Measurements from ENCODE around the gene CEP131.

Gene CEP131

GRCh38 chr17:81153340-81153803 lies 69.4 kb downstream of the CEP131 start:
- Histone ChIP-seq H3K4me1 (ENCODE audit: low read length) (no peaks in the 10 kb centered on the region), H3K9me2 (replicated peaks; ENCODE audit: insufficient read depth, low read length) (no peaks in the 10 kb centered on the region), H3K4me2 (ENCODE audit: low read depth, low read length) (no peak overlapping the region), H3K79me2 (ENCODE audit: low read length) (no peaks in the 10 kb centered on the region), H3K9me3 (replicated peaks; ENCODE audit: insufficient read depth, low read length) (no peaks in the 10 kb centered on the region), H3K4me3 (ENCODE audit: low read length) (no peak overlapping the region), H3K27me3 (replicated peaks; ENCODE audit: insufficient read depth, low read length) (peaks cover 94% of the 10 kb centered on the region), H3F3A (ENCODE audit: insufficient read depth, low read length) (peaks cover 4% of the 10 kb centered on the region; the same call in 1 of the 2 replicates), H4K20me1 (ENCODE audit: insufficient read depth, low read length) (no peaks in the 10 kb centered on the region), H3K36me3 (replicated peaks; ENCODE audit: insufficient read depth, low read length) (no peaks in the 10 kb centered on the region), H2AFZ (ENCODE audit: low read length) (no peak overlapping the region), H3K27ac (ENCODE audit: low read length) (no peak overlapping the region), H3K9ac (ENCODE audit: low read length) (no peak overlapping the region)
- no peak for TF ChIP-seq EZH2 (optimal IDR thresholded peaks at IDR 0.05; ENCODE audit: low read depth, low read length)
- TF ChIP-seq, protein P1, sequence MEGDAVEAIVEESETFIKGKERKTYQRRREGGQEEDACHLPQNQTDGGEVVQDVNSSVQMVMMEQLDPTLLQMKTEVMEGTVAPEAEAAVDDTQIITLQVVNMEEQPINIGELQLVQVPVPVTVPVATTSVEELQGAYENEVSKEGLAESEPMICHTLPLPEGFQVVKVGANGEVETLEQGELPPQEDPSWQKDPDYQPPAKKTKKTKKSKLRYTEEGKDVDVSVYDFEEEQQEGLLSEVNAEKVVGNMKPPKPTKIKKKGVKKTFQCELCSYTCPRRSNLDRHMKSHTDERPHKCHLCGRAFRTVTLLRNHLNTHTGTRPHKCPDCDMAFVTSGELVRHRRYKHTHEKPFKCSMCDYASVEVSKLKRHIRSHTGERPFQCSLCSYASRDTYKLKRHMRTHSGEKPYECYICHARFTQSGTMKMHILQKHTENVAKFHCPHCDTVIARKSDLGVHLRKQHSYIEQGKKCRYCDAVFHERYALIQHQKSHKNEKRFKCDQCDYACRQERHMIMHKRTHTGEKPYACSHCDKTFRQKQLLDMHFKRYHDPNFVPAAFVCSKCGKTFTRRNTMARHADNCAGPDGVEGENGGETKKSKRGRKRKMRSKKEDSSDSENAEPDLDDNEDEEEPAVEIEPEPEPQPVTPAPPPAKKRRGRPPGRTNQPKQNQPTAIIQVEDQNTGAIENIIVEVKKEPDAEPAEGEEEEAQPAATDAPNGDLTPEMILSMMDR (IDR thresholded peaks at IDR 0.05; ENCODE audit: low read length) = no peak
- no peak for TF ChIP-seq EZH2phosphoT487 (IDR thresholded peaks at IDR 0.05; ENCODE audit: low read length)
- peak; percentile 31 for DNase-seq

DNA sequence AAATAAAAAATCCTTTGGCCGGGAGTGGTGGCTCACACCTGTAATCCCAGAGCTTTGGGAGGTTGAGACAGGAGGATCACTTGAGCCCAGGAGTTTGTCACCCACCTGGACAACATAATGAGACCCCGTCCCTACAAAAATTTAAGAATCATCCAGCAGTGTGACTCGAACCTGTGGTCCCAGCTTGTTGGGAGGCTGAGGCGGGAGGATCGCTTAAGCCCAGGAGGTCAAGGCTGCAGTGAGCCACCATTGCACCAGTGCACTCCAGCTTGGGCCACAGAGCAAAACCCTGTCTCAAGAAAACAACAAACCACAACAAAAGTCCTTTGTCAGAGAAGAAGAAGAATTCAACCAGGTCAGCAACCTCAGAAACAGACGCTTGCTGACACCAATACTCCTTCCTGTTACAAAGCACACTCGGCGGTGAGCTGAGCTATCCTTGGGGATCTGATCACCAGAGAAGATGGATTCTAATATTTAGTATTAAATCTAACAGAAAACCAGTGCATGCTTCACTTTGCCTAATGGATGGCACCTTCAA lies 70.4 kb downstream of the CEP131 start:
- no peaks in the 10 kb centered on the region for H3K9me3 ChIP-seq (replicated peaks; ENCODE audit: insufficient read depth, low read length)
- no peak overlapping the region; the same call in 1 of the 2 replicates for H3K27ac ChIP-seq (ENCODE audit: low read length)
- no peak overlapping the region for H2AFZ ChIP-seq (ENCODE audit: low read length)
- H3F3A ChIP-seq (ENCODE audit: insufficient read depth, low read length) = peaks cover 4% of the 10 kb centered on the region; the same call in 1 of the 2 replicates
- peaks cover 94% of the 10 kb centered on the region for H3K27me3 ChIP-seq (replicated peaks; ENCODE audit: insufficient read depth, low read length)
- TF ChIP-seq, protein P1 (IDR thresholded peaks at IDR 0.05; ENCODE audit: low read length) = no peak
- TF ChIP-seq EZH2 (optimal IDR thresholded peaks at IDR 0.05; ENCODE audit: low read depth, low read length) (no peak), EZH2phosphoT487 (IDR thresholded peaks at IDR 0.05; ENCODE audit: low read length) (no peak)
- no peaks in the 10 kb centered on the region for H3K9me2 ChIP-seq (replicated peaks; ENCODE audit: insufficient read depth, low read length)
- H3K4me2 ChIP-seq (ENCODE audit: low read depth, low read length) = peak overlapping the region; percentile 24; the same call in 1 of the 2 replicates
- DNase-seq = peak; percentile 70
- H3K9ac ChIP-seq (ENCODE audit: low read length) = no peak overlapping the region
- no peaks in the 10 kb centered on the region for H3K36me3 ChIP-seq (replicated peaks; ENCODE audit: insufficient read depth, low read length)
- no peaks in the 10 kb centered on the region for H3K4me1 ChIP-seq (ENCODE audit: low read length)
- H4K20me1 ChIP-seq (ENCODE audit: insufficient read depth, low read length) = no peaks in the 10 kb centered on the region
- no peak overlapping the region for H3K4me3 ChIP-seq (ENCODE audit: low read length)
- no peaks in the 10 kb centered on the region for H3K79me2 ChIP-seq (ENCODE audit: low read length)

- no peak for DNase-seq
- H2AFZ ChIP-seq (ENCODE audit: low read length) = no peak overlapping the region
- H3K27me3 ChIP-seq (replicated peaks; ENCODE audit: insufficient read depth, low read length) = peaks cover 93% of the 10 kb centered on the region
- H3K27ac ChIP-seq (ENCODE audit: low read length) = no peak overlapping the region
- H3K4me3 ChIP-seq (ENCODE audit: low read length) = no peak overlapping the region
- H3F3A ChIP-seq (ENCODE audit: insufficient read depth, low read length) = peaks cover 4% of the 10 kb centered on the region; the same call in 1 of the 2 replicates
- no peaks in the 10 kb centered on the region for H3K9me2 ChIP-seq (replicated peaks; ENCODE audit: insufficient read depth, low read length)
- H4K20me1 ChIP-seq (ENCODE audit: insufficient read depth, low read length) = no peaks in the 10 kb centered on the region
- H3K79me2 ChIP-seq (ENCODE audit: low read length) = no peaks in the 10 kb centered on the region
- H3K9ac ChIP-seq (ENCODE audit: low read length) = no peak overlapping the region
- H3K4me2 ChIP-seq (ENCODE audit: low read depth, low read length) = no peak overlapping the region
- no peaks in the 10 kb centered on the region for H3K36me3 ChIP-seq (replicated peaks; ENCODE audit: insufficient read depth, low read length)
- no peaks in the 10 kb centered on the region for H3K9me3 ChIP-seq (replicated peaks; ENCODE audit: insufficient read depth, low read length)
- H3K4me1 ChIP-seq (ENCODE audit: low read length) = no peaks in the 10 kb centered on the region
- TF ChIP-seq, protein P1 (IDR thresholded peaks at IDR 0.05; ENCODE audit: low read length) = no peak
- TF ChIP-seq EZH2 (optimal IDR thresholded peaks at IDR 0.05; ENCODE audit: low read depth, low read length) = no peak
- no peak for TF ChIP-seq EZH2phosphoT487 (IDR thresholded peaks at IDR 0.05; ENCODE audit: low read length)
Measured at GRCh38 chr17:81151278-81151677, 71.5 kb downstream of the CEP131 start.
